Vagina (tissue), 2 donors: ENCODE results near the gene ANKIB1.

ENCODE experiments used
- CTCF ChIP-seq, 3 experiments: fragments of 450-650 bp in 2 of 3; fragments of 200-600 bp in 1 of 3; sonication (generic) in 1 of 3; IDR thresholded peaks; one replicate each; pipeline ENCODE4 v1.5.1; 2017 to 2019; ENCODE audit warnings: antibody characterized with exemption in 3 of 3, mild to moderate bottlenecking in 2 of 3, moderate library complexity in 2 of 3
- POLR2A ChIP-seq, 2 donors: fragments of 450-650 bp; IDR thresholded peaks; one replicate each; pipeline ENCODE4 v1.6.1; 2017; ENCODE audit warnings: antibody characterized with exemption in 2 of 2, mild to moderate bottlenecking in 2 of 2, moderate library complexity in 2 of 2
- POLR2AphosphoS5 ChIP-seq, 2 donors: sonication (generic); formaldehyde crosslinking; IDR thresholded peaks; one replicate each; pipeline ENCODE4 v1.9.0; 2017; ENCODE audit warnings: antibody characterized with exemption in 2 of 2, mild to moderate bottlenecking in 2 of 2, low read depth in 1 of 2; ENCODE audit not compliant: insufficient read depth in 1 of 2

DNA sequence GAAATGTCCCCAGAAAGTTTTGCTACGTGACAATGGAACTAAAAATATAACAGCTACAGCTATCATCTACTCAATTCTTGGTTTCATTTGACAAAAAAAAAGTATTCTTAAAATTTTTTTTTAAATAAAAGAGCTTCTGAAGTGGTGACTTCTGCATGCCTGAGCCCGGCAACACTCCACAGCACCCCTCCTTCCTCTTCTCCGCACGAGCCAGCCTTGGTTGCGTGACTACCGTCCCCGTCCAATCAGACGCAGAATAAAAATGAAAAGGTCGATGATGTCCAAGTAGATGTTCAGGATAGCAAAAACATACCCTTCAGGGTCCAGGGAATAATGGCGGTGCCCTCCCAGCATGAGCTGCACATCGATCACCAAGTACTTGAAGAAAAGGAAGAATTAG is 167.0 kb downstream of the ANKIB1 start:
- TF ChIP-seq CTCF (IDR thresholded peaks at IDR 0.05), result no peak
- TF ChIP-seq POLR2AphosphoS5 (IDR thresholded peaks at IDR 0.05; ENCODE audit: insufficient read depth in 1 of 2, low read depth in 1 of 2), result no peak
- TF ChIP-seq POLR2A (IDR thresholded peaks at IDR 0.05), result no peak
